HTR-8/SVneo (cell line): ENCODE data around the gene PTPRU.
A peak's percentile ranks its signal among the peaks of the same experiment; 100 is the strongest.
"Not testable (repeated sequence)": the region's sequence is repeated elsewhere in the genome, so short reads cannot be mapped to it uniquely, and the experiment has no call there.

ENCODE experiments used
- DNase-seq: peaks from one replicate; pipeline ENCODE4 v3.0.0; 2011; ENCODE audit warnings: low spot score, mixed read lengths; ENCODE audit not compliant: insufficient read length
- FAIRE-seq: peaks from 2 replicates; lab custom pipeline; 2011; peaks lifted over from hg19 to GRCh38; lab: Jason Lieb, UNC

Gene PTPRU

DNA sequence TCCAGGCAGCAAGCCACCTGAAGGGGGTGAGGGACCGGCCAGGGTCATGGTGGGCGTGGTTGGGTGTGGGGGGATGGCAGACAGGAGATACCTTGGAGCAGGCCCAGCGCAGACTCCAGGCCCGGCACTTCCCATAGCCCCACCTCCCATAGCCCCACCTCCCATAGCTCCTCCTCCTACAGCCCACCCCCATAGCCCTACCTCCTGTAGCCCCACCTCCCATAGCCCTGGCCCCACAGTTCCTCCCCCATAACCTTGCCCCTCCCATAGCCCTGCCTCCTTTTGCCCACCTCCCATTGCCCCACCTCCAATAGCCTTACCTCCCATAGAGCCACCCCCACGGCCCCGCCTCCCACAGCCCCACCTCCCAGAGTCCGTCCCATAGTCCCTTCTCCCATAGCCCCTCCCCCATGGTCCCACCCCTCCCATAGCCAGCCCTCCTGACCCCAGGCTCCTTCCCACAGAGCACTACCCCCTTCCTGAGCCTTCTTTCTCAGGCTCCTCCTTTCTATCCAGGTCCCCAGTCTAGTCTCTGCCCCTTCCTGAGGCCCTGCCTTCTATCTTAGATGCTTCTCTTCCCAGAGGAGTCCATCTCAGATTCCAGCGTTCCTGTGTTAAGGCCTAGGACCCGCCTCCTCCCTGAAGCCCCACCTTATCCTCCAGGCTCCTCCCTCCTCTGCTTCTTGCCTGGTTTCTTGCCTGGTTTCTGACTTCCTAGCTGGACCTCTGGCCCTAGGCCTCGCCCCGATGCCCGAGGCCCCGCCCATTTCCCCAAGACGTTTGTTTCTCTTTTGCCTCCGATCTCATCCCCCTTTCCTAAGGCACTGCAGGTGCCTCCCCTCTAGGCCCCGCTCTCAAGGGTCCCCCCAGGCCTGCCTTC is 46.8 kb downstream of the PTPRU start:
- DNase-seq, result peak; percentile 31
- no peak for FAIRE-seq

DNA sequence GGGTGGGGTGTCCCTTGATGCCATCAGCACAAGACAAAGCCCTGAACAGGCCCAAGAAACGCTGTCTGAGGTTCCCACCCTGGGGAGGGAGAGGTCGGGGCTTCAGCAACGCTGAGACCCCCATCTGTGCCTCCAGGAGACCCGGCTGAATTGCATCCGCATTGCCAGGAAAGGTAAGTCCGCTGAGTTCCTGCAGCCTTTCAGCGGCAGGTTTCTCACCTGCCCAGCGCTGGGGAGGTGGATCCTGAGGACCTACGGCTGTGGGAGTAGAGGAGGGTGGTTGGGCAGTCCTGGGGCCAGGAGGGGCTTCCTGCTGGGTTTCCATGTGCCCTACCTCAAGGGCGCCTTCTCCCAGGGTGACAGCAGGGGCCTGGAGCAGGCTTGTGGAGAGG is 47.5 kb downstream of the PTPRU start:
- DNase-seq (no peak), FAIRE-seq (no peak)

- FAIRE-seq (no peak), DNase-seq (no peak)
Measured at GRCh38 chr1:29284286-29284960, 48.1 kb downstream of the PTPRU start.

- FAIRE-seq (no peak), DNase-seq (no peak)
Measured at GRCh38 chr1:29284961-29285560, 48.7 kb downstream of the PTPRU start.

GRCh38 chr1:29285771-29286170 is 49.4 kb downstream of the PTPRU start:
- DNase-seq (no peak), FAIRE-seq (no peak)

GRCh38 chr1:29286194-29286767 is 50.0 kb downstream of the PTPRU start:
- no peak for DNase-seq
- FAIRE-seq, result no peak

DNA sequence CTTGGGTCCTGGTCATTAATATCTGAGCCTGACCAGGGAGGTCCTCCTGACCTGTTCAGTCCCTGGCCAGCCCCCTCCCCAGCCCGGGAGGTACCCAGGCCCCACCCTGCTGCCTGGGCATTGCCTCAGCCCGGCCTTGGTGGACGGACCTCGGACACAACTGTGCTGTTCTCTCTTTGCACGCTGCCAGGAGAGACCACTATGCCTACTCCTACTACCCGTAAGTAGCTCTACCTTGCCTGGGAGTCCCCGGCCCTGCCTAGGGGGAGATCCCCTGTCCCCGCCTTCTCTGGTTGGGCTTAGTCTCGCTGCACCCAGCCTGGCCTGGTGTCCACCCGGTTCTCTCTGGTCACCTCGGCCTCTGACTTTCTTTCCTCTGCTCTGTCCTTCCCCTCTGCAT is 53.2 kb downstream of the PTPRU start:
- DNase-seq (no peak), FAIRE-seq (no peak)

DNA sequence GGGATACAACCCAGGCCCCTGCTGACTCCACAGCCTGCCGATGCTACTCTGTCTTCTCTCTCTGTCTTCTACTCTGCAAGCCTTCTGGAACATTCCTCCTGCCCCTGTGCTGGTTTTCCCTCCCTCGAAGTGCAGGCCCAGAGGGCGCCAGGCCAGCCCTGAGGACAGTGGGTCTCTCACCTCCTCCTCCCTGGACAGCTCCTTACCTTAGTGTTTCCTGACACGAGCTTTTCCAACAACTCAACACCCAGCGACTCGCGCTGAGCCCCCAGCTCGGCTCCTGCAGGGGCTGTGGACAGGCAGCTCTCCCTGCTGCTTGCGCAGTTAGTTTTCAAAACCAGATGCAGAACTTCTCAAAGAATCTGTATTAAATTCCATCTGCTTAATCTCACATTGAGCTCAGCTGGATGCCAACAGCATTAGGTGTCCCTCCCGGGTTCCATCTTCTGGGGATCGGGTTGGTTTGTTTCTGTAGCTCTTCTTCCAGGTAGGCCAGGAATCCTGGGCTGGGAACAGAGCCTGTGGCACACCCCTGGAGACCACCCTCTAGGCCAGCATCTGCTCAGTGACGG is 54.2 kb downstream of the PTPRU start:
- DNase-seq, result no peak
- no peak for FAIRE-seq

DNA sequence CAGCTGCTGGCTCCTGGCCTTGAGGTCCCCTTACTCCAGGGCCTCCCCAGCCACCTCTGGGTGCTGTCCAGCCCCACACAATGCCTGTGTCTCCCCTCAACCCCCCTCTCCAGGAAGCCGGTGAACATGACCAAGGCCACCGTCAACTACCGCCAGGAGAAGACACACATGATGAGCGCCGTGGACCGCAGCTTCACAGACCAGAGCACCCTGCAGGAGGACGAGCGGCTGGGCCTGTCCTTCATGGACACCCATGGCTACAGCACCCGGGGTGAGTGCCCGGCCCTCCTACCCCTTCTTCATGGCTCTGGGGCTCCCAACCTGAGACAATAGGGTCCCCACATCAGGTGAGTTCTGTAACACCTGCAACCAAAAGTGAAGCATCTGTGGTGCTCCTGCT is 55.4 kb downstream of the PTPRU start:
- DNase-seq, result no peak
- no peak for FAIRE-seq

- DNase-seq (no peak), FAIRE-seq (no peak)
Measured at GRCh38 chr1:29292344-29292743, 56.0 kb downstream of the PTPRU start.

- no peak for FAIRE-seq
- DNase-seq, result no peak
Measured at GRCh38 chr1:29297450-29297849, 61.1 kb downstream of the PTPRU start.

- FAIRE-seq, result no peak
Measured at GRCh38 chr1:29298246-29298645, 61.9 kb downstream of the PTPRU start.

GRCh38 chr1:29299446-29299845 is 63.1 kb downstream of the PTPRU start:
- FAIRE-seq (no peak), DNase-seq (no peak)

More at GRCh38 chr1:29298246-29298645, 61.9 kb downstream of the PTPRU start:
- no peak for DNase-seq

DNA sequence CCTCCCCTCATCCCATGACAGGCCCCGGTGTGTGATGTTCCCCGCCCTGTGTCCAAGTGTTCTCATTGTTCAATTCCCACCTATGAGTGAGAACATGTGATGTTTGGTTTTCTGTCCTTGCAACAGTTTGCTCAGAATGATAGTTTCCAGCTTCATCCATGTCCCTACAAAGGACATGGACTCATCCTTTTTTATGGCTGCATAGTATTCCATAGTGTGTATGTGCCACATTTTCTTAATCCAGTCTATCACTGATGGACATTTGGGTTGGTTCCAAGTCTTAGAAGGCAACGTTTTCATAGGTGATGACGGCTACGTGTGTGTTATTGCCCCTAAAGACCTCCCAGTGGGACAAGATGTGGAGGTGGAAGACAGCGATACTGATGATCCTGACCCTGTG is 65.4 kb downstream of the PTPRU start:
- FAIRE-seq, DNase-seq: not testable (repeated sequence)

- DNase-seq, result no peak
- no peak for FAIRE-seq
Measured at GRCh38 chr1:29303201-29304024, 67.1 kb downstream of the PTPRU start.

- FAIRE-seq, result no peak
- no peak for DNase-seq
Measured at GRCh38 chr1:29304025-29304684, 67.8 kb downstream of the PTPRU start.

- DNase-seq (no peak), FAIRE-seq (no peak)
Measured at GRCh38 chr1:29305943-29306342, 69.6 kb downstream of the PTPRU start.

- DNase-seq, result no peak
- FAIRE-seq, result no peak
Measured at GRCh38 chr1:29306471-29307140, 70.3 kb downstream of the PTPRU start.

GRCh38 chr1:29309075-29309474 is 72.8 kb downstream of the PTPRU start:
- DNase-seq (no peak), FAIRE-seq (no peak)
